Sigmoid colon (tissue), 7 donors: ENCODE data around the gene SURF1. TPM values are rescaled to one million over a fixed set of nuclear protein-coding genes. Genes with fewer than 3 reads are reported as not detected.
A peak's percentile ranks its signal among the peaks of the same experiment; 100 is the strongest.

ENCODE experiments used
- DNase-seq: peaks from one replicate; pipeline ENCODE4 v3.0.0-alpha.2; 2019
- H3K27ac ChIP-seq, 4 donors: fragments of 200-600 bp; sonication (generic); one replicate each; pipeline ENCODE4 v1.5.1; 2016 to 2019; ENCODE audit warnings: mild to moderate bottlenecking in 1 of 4
- H3K27me3 ChIP-seq, 3 donors: fragments of 200-600 bp; sonication (generic); one replicate each; pipeline ENCODE4 v1.5.1; 2019; ENCODE audit warnings: mild to moderate bottlenecking in 1 of 3
- H3K36me3 ChIP-seq, 4 donors: fragments of 200-600 bp; sonication (generic); one replicate each; pipeline ENCODE4 v1.5.1; 2016 to 2019
- H3K4me1 ChIP-seq, 4 donors: fragments of 200-600 bp; sonication (generic); one replicate each; pipeline ENCODE4 v1.5.1; 2017 to 2019
- H3K4me3 ChIP-seq, 4 donors: fragments of 200-600 bp; sonication (generic); one replicate each; pipeline ENCODE4 v1.5.1; 2017 to 2019; ENCODE audit warnings: mild to moderate bottlenecking in 2 of 4, moderate library complexity in 1 of 4
- H3K9me3 ChIP-seq, 4 donors: fragments of 200-600 bp in 3 of 4; sonication (generic) in 3 of 4; one replicate each; pipeline versions ENCODE4 v1.5.1 to v1.6.1; 2013 to 2019
- CTCF ChIP-seq, 4 experiments: fragments of 450-650 bp in 3 of 4; fragments of 200-600 bp in 1 of 4; IDR thresholded peaks; one replicate each; pipeline ENCODE4 v1.5.1; 2016 to 2019; ENCODE audit warnings: antibody characterized with exemption in 4 of 4, mild to moderate bottlenecking in 3 of 4, moderate library complexity in 2 of 4
- EP300 ChIP-seq, 4 donors: sonication (generic); formaldehyde crosslinking; IDR thresholded peaks; one replicate each; pipeline ENCODE4 v1.6.1; 2017; ENCODE audit warnings: antibody characterized with exemption in 4 of 4
- POLR2A ChIP-seq, 2 donors: fragments of 450-650 bp; IDR thresholded peaks; one replicate each; pipeline ENCODE4 v1.6.1; 2016; ENCODE audit warnings: antibody characterized with exemption in 2 of 2, mild to moderate bottlenecking in 2 of 2, moderate library complexity in 2 of 2
- POLR2AphosphoS5 ChIP-seq, 4 donors: sonication (generic); formaldehyde crosslinking; IDR thresholded peaks; one replicate each; pipeline ENCODE4 v1.6.1; 2017; ENCODE audit warnings: antibody characterized with exemption in 4 of 4
- WGBS, 2 donors: extraction: QIAGEN DNeasy Blood & Tissue Kit; methylation state at CpG; one replicate each; pipeline ENCODE4 v1.1.7; 2013; 5-methylcytosine and 5-hydroxymethylcytosine counted together
- intact Hi-C: fragments of 100-400 bp; cut with DNase I; formaldehyde crosslinking; loops from one replicate; pipeline ENCODE4 v1.15.1; 2023
- polyA plus RNA-seq, 3 donors: library from polyadenylated mRNA; stranded (reverse); fragments of 200-250 nt; gene quantifications; one replicate each; pipeline ENCODE4 v1.2.3, GENCODE V29; 2013
- total RNA-seq, 4 donors: library from RNA; depleted of rRNA; stranded (reverse); fragments of >200 nt; gene quantifications; one replicate each; pipeline ENCODE4 v1.1.0, GENCODE V29; 2016
- donor health status: healthy with polysubstance abuse.
- donor health status: Bipolar disorder and iron deficiency.
- donor health status: healthy.

Gene SURF1
- total and polyA plus RNA-seq, 7 donors, result 33.8 to 98.7 (median 59.0) TPM

- Histone ChIP-seq H3K4me1 (no peaks in the 10 kb centered on the region), H3K9me3 (no peaks in the 10 kb centered on the region), H3K36me3 (no peaks in the 10 kb centered on the region), H3K27me3 (no peaks in the 10 kb centered on the region), H3K4me3 (no peak overlapping the region), H3K27ac (no peak overlapping the region)
- 83 to 91% methylated on average over 13 of the region's 13 CpGs for WGBS, 2 donors
- peak; percentile 30 for DNase-seq
- TF ChIP-seq EP300 (IDR thresholded peaks at IDR 0.05) (no peak), POLR2A (IDR thresholded peaks at IDR 0.05) (no peak), CTCF (IDR thresholded peaks at IDR 0.05) (no peak), POLR2AphosphoS5 (IDR thresholded peaks at IDR 0.05) (no peak)
- intact Hi-C loops, result no loop called here
These were observed 32.1 kb downstream of the SURF1 start for GRCh38 chr9:133323991-133324703.

- intact Hi-C loops, result no loop called here
- no peak for TF ChIP-seq POLR2AphosphoS5 (IDR thresholded peaks at IDR 0.05)
- TF ChIP-seq EP300 (IDR thresholded peaks at IDR 0.05), result no peak
- no peak for TF ChIP-seq CTCF (IDR thresholded peaks at IDR 0.05)
- 94 to 95% methylated on average over 10 of the region's 10 CpGs for WGBS, 2 donors
These were observed 33.1 kb downstream of the SURF1 start for GRCh38 chr9:133323211-133323610.

GRCh38 chr9:133322701-133323100 lies 33.6 kb downstream of the SURF1 start:
- WGBS, 2 donors, result 73 to 89% methylated on average over 14 of the region's 14 CpGs
- DNase-seq, result no peak
- TF ChIP-seq POLR2AphosphoS5 (IDR thresholded peaks at IDR 0.05) (no peak), EP300 (IDR thresholded peaks at IDR 0.05) (no peak), CTCF (IDR thresholded peaks at IDR 0.05) (no peak), POLR2A (IDR thresholded peaks at IDR 0.05) (no peak)

More at GRCh38 chr9:133323211-133323610, 33.1 kb downstream of the SURF1 start:
- Histone ChIP-seq H3K36me3 (no peaks in the 10 kb centered on the region), H3K4me3 (no peak overlapping the region), H3K9me3 (no peaks in the 10 kb centered on the region), H3K4me1 (no peaks in the 10 kb centered on the region), H3K27ac (no peak overlapping the region), H3K27me3 (no peaks in the 10 kb centered on the region)
- peak; percentile 33 for DNase-seq

GRCh38 chr9:133321411-133321935 lies 34.8 kb downstream of the SURF1 start:
- DNase-seq, result peak; percentile 56
- Histone ChIP-seq H3K27ac (no peak overlapping the region), H3K4me3 (no peak overlapping the region), H3K36me3 (no peaks in the 10 kb centered on the region), H3K9me3 (no peaks in the 10 kb centered on the region), H3K4me1 (no peaks in the 10 kb centered on the region), H3K27me3 (no peaks in the 10 kb centered on the region)
- WGBS, 2 donors, result 88 to 93% methylated on average over 13 of the region's 13 CpGs
- no peak for TF ChIP-seq CTCF (IDR thresholded peaks at IDR 0.05)
- no peak for TF ChIP-seq EP300 (IDR thresholded peaks at IDR 0.05)
- TF ChIP-seq POLR2A (IDR thresholded peaks at IDR 0.05), result no peak
- TF ChIP-seq POLR2AphosphoS5 (IDR thresholded peaks at IDR 0.05), result no peak
- intact Hi-C loops, result no loop called here

More at GRCh38 chr9:133322701-133323100, 33.6 kb downstream of the SURF1 start:
- H3K4me1 ChIP-seq, result no peaks in the 10 kb centered on the region
- no peaks in the 10 kb centered on the region for H3K27me3 ChIP-seq
- H3K36me3 ChIP-seq, result no peaks in the 10 kb centered on the region
- no peak overlapping the region for H3K4me3 ChIP-seq
- H3K9me3 ChIP-seq, result no peaks in the 10 kb centered on the region
- H3K27ac ChIP-seq, result no peak overlapping the region
- intact Hi-C loops, result no loop called here
